Hepatocyte (in vitro differentiated cells): ENCODE results near the gene CLECL1.

Experiments used
- CTCF ChIP-seq: fragments of 200-600 bp; sonication (generic); IDR thresholded peaks from 2 replicates; pipeline ENCODE4 v1.5.1; 2016; ENCODE audit warnings: antibody characterized with exemption, mild to moderate bottlenecking; ENCODE audit not compliant: poor library complexity
- EZH2 ChIP-seq: fragments of 200-600 bp; sonication (generic); IDR thresholded peaks from 2 replicates; pipeline ENCODE4 v1.6.1; 2016; ENCODE audit warnings: antibody characterized with exemption, mild to moderate bottlenecking, borderline replicate concordance

DNA sequence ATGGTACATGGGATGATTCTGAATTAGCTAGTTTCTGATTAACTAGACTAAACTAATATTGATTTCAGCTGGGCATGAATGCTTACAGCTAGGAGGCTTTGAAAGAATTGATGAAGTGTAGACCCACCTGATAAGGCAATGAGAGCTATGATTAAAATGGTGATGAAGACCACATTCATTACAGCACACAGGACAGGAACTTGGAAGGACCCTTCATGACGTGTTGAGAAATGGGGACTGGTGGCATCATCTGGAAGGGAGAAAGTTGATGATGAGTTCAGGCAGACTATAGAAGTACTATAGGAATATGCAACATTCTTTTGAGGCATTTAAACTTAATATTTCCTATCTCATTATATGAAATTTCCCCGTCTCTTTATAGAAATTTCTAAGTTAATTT, 23.3 kb upstream of the CLECL1 start:
- TF ChIP-seq CTCF: no peak
- TF ChIP-seq EZH2: no peak
